HepG2 (cell line): ENCODE results near the gene CFAP206. TPM values are rescaled to one million over a fixed set of nuclear protein-coding genes. Genes with fewer than 3 reads are reported as not detected.

Source experiments
- ERF ChIP-seq: IDR thresholded peaks from 2 replicates; pipeline ENCODE4 v1.6.1; 2018; ENCODE audit warnings: missing biosample characterization, missing genetic modification reagents
- FOSL2 ChIP-seq: sonication (generic); formaldehyde crosslinking; IDR thresholded peaks from 2 replicates; pipeline ENCODE4 v1.4.0; 2020; ENCODE audit warnings: missing genetic modification reagents
- FOXK1 ChIP-seq: sonication (generic); formaldehyde crosslinking; IDR thresholded peaks from 2 replicates; pipeline ENCODE4 v1.4.0; 2020; ENCODE audit warnings: low read depth, missing genetic modification reagents, borderline replicate concordance
- FOXO1 ChIP-seq: sonication (generic); formaldehyde crosslinking; IDR thresholded peaks from 2 replicates; pipeline ENCODE4 v1.4.0; 2020; ENCODE audit warnings: missing genetic modification reagents
- HOXA5 ChIP-seq: sonication (generic); formaldehyde crosslinking; IDR thresholded peaks from 2 replicates; pipeline ENCODE4 v1.4.0; 2020; ENCODE audit warnings: missing genetic modification reagents
- KLF6 ChIP-seq: IDR thresholded peaks from 2 replicates; pipeline ENCODE4 v1.8.0; 2016; ENCODE audit warnings: missing biosample characterization, missing genetic modification reagents
- NFIB ChIP-seq: sonication (generic); formaldehyde crosslinking; IDR thresholded peaks from 2 replicates; pipeline ENCODE4 v1.9.0; 2021; ENCODE audit warnings: missing genetic modification reagents, mild to moderate bottlenecking, borderline replicate concordance
- NFKBIZ ChIP-seq: IDR thresholded peaks from 2 replicates; pipeline ENCODE4 v1.6.1; 2018; ENCODE audit warnings: missing genetic modification reagents, missing compliant biosample characterization
- NR2F6 ChIP-seq, 2 experiments: IDR thresholded peaks; 2 replicates each; pipeline ENCODE4 v1.6.1; 2016; ENCODE audit warnings: antibody characterized with exemption in 1 of 2, mild to moderate bottlenecking in 1 of 2
- SUZ12 ChIP-seq: fragments of 150-350 bp; IDR thresholded peaks from 2 replicates; pipeline ENCODE4 v1.6.1; 2014; ENCODE audit warnings: low read depth, low read length
- TSC22D2 ChIP-seq: sonication (generic); formaldehyde crosslinking; IDR thresholded peaks from 2 replicates; pipeline ENCODE4 v1.5.1; 2020; ENCODE audit warnings: missing genetic modification reagents, mild to moderate bottlenecking, borderline replicate concordance
- ZNF124 ChIP-seq: sonication (generic); formaldehyde crosslinking; IDR thresholded peaks from 2 replicates; pipeline ENCODE4 v1.4.0; 2020; ENCODE audit warnings: missing genetic modification reagents
- ZNF33B ChIP-seq: sonication (generic); formaldehyde crosslinking; IDR thresholded peaks from 2 replicates; pipeline ENCODE4 v1.5.1; 2020; ENCODE audit warnings: mild to moderate bottlenecking, missing genetic modification reagents
- ZNF552 ChIP-seq: sonication (generic); formaldehyde crosslinking; IDR thresholded peaks from 2 replicates; pipeline ENCODE4 v1.9.0; 2022; ENCODE audit warnings: missing genetic modification reagents, mild to moderate bottlenecking, borderline replicate concordance
- ZNF564 ChIP-seq: sonication (generic); formaldehyde crosslinking; IDR thresholded peaks from 2 replicates; pipeline ENCODE4 v1.8.1; 2023; ENCODE audit warnings: mild to moderate bottlenecking, missing genetic modification reagents
- ZNF772 ChIP-seq: sonication (generic); formaldehyde crosslinking; IDR thresholded peaks from 2 replicates; pipeline ENCODE4 v1.5.0; 2020; ENCODE audit warnings: mild to moderate bottlenecking, missing genetic modification reagents
- polyA plus RNA-seq, 8 experiments: library from polyadenylated mRNA; depleted of rRNA in 3 of 8; stranded (reverse) in 7 of 8; unstranded in 1 of 8; fragments of >200 nt; fragmentation: Illumina TruSeq in 4 of 8; extraction: Trizol in 4 of 8; gene quantifications; 2 replicates each; pipeline versions ENCODE4 v1.2.1 to v1.2.3, GENCODE V29; 2011 to 2016; ENCODE audit warnings: low read depth in 4 of 8, missing spikeins in 1 of 8, mixed read lengths in 1 of 8; ENCODE audit not compliant: insufficient read depth in 1 of 8
- total RNA-seq, 5 experiments: library from RNA; depleted of rRNA; stranded (reverse); fragments of >200 nt; fragmentation: Illumina TruSeq; extraction: Trizol; gene quantifications; 2 replicates each; pipeline ENCODE4 v1.2.3, GENCODE V29; 2016; ENCODE audit warnings: low read depth in 1 of 5
- TF ChIP-seq, protein P1 (sequence below): sonication (generic); formaldehyde crosslinking; IDR thresholded peaks from 2 replicates; pipeline ENCODE4 v1.9.0; 2021; ENCODE audit warnings: missing genetic modification reagents, borderline replicate concordance
- TF ChIP-seq, protein P2 (sequence below): sonication (generic); formaldehyde crosslinking; IDR thresholded peaks from 2 replicates; pipeline ENCODE4 v1.9.0; 2021; ENCODE audit warnings: missing genetic modification reagents, borderline replicate concordance
- TF ChIP-seq, protein P3 (sequence below): sonication (generic); formaldehyde crosslinking; IDR thresholded peaks from 2 replicates; pipeline ENCODE4 v1.4.0; 2020; ENCODE audit warnings: missing genetic modification reagents, borderline replicate concordance
- TF ChIP-seq, protein P4 (sequence below): sonication (generic); formaldehyde crosslinking; IDR thresholded peaks from 2 replicates; pipeline ENCODE4 v1.4.0; 2020; ENCODE audit warnings: missing genetic modification reagents
- TF ChIP-seq, protein P5 (sequence below): sonication (generic); formaldehyde crosslinking; IDR thresholded peaks from 2 replicates; pipeline ENCODE4 v1.8.1; 2023; ENCODE audit warnings: mild to moderate bottlenecking, moderate library complexity, missing genetic modification reagents

CFAP206 gene
- total and polyA plus RNA-seq, 2 of the 13 experiments (the other 11 are each of a cell fraction or from before 2014, with no cell fraction given), result not detected

DNA sequence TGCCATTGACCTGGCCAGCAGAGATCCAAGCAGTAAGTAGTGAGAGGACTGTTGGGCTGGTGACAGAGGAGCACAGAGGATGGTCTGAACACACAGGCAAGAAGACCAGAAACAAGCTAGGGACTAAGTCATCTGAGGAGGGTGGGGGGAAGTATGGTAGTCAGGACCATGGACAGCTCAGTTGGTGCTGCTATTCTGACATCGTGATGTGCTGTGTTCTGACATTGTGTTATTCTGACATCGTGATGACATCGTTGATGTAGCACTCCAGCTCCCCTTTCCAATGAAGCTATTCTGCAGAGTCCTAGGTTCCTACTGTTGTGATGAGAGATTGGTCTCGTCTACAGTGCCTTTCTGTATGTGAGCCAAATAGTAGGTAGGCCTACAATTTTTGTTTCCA, 28.7 kb downstream of the CFAP206 start (continued):
- TF ChIP-seq, protein P1, sequence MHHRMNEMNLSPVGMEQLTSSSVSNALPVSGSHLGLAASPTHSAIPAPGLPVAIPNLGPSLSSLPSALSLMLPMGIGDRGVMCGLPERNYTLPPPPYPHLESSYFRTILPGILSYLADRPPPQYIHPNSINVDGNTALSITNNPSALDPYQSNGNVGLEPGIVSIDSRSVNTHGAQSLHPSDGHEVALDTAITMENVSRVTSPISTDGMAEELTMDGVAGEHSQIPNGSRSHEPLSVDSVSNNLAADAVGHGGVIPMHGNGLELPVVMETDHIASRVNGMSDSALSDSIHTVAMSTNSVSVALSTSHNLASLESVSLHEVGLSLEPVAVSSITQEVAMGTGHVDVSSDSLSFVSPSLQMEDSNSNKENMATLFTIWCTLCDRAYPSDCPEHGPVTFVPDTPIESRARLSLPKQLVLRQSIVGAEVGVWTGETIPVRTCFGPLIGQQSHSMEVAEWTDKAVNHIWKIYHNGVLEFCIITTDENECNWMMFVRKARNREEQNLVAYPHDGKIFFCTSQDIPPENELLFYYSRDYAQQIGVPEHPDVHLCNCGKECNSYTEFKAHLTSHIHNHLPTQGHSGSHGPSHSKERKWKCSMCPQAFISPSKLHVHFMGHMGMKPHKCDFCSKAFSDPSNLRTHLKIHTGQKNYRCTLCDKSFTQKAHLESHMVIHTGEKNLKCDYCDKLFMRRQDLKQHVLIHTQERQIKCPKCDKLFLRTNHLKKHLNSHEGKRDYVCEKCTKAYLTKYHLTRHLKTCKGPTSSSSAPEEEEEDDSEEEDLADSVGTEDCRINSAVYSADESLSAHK, result no peak
- TF ChIP-seq ZNF124 (CRISPR knock-in tag) (peak; percentile 61; the same call in 1 of the 2 replicates), KLF6 (CRISPR knock-in tag) (peak; percentile 90), ZNF33B (CRISPR knock-in tag) (no peak), HOXA5 (no peak; the same call in 1 of the 2 replicates), ZNF552 (no peak), ZNF772 (CRISPR knock-in tag) (peak; percentile 54; the same call in 1 of the 2 replicates), ERF (CRISPR knock-in tag) (peak; percentile 84), ZNF564 (CRISPR knock-in tag) (0 out of 2 replicates have a peak, but pooled peaks have one; percentile 44), TSC22D2 (CRISPR knock-in tag) (peak; percentile 97), NR2F6 (IDR thresholded peaks at IDR 0.05) (no peak), NR2F6 (CRISPR knock-in tag; IDR thresholded peaks at IDR 0.05) (no peak), NFKBIZ (peak; percentile 77; the same call in 1 of the 2 replicates), SUZ12 (no peak), FOXK1 (CRISPR knock-in tag) (peak; percentile 54; the same call in 1 of the 2 replicates), NFIB (CRISPR knock-in tag) (no peak), FOXO1 (peak; percentile 51; the same call in 1 of the 2 replicates), FOSL2 (CRISPR knock-in tag) (peak; percentile 48; the same call in 1 of the 2 replicates)
- TF ChIP-seq, protein P2, sequence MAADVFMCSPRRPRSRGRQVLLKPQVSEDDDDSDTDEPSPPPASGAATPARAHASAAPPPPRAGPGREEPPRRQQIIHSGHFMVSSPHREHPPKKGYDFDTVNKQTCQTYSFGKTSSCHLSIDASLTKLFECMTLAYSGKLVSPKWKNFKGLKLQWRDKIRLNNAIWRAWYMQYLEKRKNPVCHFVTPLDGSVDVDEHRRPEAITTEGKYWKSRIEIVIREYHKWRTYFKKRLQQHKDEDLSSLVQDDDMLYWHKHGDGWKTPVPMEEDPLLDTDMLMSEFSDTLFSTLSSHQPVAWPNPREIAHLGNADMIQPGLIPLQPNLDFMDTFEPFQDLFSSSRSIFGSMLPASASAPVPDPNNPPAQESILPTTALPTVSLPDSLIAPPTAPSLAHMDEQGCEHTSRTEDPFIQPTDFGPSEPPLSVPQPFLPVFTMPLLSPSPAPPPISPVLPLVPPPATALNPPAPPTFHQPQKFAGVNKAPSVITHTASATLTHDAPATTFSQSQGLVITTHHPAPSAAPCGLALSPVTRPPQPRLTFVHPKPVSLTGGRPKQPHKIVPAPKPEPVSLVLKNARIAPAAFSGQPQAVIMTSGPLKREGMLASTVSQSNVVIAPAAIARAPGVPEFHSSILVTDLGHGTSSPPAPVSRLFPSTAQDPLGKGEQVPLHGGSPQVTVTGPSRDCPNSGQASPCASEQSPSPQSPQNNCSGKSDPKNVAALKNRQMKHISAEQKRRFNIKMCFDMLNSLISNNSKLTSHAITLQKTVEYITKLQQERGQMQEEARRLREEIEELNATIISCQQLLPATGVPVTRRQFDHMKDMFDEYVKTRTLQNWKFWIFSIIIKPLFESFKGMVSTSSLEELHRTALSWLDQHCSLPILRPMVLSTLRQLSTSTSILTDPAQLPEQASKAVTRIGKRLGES (CRISPR knock-in tag), result no peak
- TF ChIP-seq, protein P3, sequence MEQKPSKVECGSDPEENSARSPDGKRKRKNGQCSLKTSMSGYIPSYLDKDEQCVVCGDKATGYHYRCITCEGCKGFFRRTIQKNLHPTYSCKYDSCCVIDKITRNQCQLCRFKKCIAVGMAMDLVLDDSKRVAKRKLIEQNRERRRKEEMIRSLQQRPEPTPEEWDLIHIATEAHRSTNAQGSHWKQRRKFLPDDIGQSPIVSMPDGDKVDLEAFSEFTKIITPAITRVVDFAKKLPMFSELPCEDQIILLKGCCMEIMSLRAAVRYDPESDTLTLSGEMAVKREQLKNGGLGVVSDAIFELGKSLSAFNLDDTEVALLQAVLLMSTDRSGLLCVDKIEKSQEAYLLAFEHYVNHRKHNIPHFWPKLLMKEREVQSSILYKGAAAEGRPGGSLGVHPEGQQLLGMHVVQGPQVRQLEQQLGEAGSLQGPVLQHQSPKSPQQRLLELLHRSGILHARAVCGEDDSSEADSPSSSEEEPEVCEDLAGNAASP (CRISPR knock-in tag), result peak; percentile 76
- TF ChIP-seq, protein P4, sequence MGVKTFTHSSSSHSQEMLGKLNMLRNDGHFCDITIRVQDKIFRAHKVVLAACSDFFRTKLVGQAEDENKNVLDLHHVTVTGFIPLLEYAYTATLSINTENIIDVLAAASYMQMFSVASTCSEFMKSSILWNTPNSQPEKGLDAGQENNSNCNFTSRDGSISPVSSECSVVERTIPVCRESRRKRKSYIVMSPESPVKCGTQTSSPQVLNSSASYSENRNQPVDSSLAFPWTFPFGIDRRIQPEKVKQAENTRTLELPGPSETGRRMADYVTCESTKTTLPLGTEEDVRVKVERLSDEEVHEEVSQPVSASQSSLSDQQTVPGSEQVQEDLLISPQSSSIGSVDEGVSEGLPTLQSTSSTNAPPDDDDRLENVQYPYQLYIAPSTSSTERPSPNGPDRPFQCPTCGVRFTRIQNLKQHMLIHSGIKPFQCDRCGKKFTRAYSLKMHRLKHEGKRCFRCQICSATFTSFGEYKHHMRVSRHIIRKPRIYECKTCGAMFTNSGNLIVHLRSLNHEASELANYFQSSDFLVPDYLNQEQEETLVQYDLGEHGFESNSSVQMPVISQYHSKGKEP (CRISPR knock-in tag), result peak; percentile 89; the same call in 1 of the 2 replicates
- TF ChIP-seq, protein P5, sequence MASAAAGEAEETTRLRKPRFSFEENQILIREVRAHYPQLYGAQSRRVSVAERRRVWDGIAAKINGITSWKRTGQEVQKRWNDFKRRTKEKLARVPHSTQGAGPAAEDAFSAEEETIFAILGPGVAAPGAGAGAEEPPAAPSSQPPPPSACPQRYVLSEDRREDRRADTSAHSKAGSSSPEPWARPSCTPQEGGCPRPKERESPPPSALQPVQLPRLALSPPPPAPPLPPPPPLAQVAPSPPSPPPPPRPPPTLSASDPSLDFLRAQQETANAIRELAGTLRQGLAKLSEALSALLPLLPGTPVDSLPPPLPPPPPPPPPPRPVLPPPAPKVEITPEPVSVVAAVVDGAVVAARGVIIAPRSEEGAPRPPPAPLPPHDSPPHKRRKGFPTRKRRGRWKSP (CRISPR knock-in tag), result peak; percentile 66; the same call in 1 of the 2 replicates
